T1000 (cell line): ENCODE data around the gene GAP43.

Source experiments
- DNase-seq: peaks from one replicate; lab custom pipeline; 2025; ENCODE audit warnings: mixed read lengths; lab: John Stamatoyannopoulos, UW

Gene GAP43

GRCh38 chr3:115627180-115628074 is 4.1 kb downstream of the GAP43 start:
- no peak for DNase-seq

GRCh38 chr3:115628075-115628412 is 4.7 kb downstream of the GAP43 start:
- DNase-seq = no peak

GRCh38 chr3:115630850-115631249 is 7.5 kb downstream of the GAP43 start:
- no peak for DNase-seq

- DNase-seq = no peak
Observed at GRCh38 chr3:115632026-115632425, 8.7 kb downstream of the GAP43 start.

GRCh38 chr3:115633467-115633866 is 10.2 kb downstream of the GAP43 start:
- DNase-seq = no peak

GRCh38 chr3:115634052-115634451 is 10.7 kb downstream of the GAP43 start:
- no peak for DNase-seq

GRCh38 chr3:115635406-115635805 is 12.1 kb downstream of the GAP43 start:
- DNase-seq = no peak

- no peak for DNase-seq
Observed at GRCh38 chr3:115638241-115638640, 14.9 kb downstream of the GAP43 start.

- no peak for DNase-seq
Observed at GRCh38 chr3:115638991-115639390, 15.7 kb downstream of the GAP43 start.

GRCh38 chr3:115644391-115644790 is 21.1 kb downstream of the GAP43 start:
- no peak for DNase-seq

- DNase-seq = no peak
Observed at GRCh38 chr3:115646027-115646690, 22.8 kb downstream of the GAP43 start.

- no peak for DNase-seq
Observed at GRCh38 chr3:115648559-115648958, 25.2 kb downstream of the GAP43 start.

GRCh38 chr3:115651087-115651486 is 27.8 kb downstream of the GAP43 start:
- DNase-seq = no peak

- DNase-seq = no peak
Observed at GRCh38 chr3:115651599-115651998, 28.3 kb downstream of the GAP43 start.

GRCh38 chr3:115652738-115653137 is 29.4 kb downstream of the GAP43 start:
- DNase-seq = no peak

- no peak for DNase-seq
Observed at GRCh38 chr3:115655761-115656282, 32.5 kb downstream of the GAP43 start.

- no peak for DNase-seq
Observed at GRCh38 chr3:115657168-115657567, 33.9 kb downstream of the GAP43 start.

GRCh38 chr3:115658032-115658336 is 34.7 kb downstream of the GAP43 start:
- no peak for DNase-seq

GRCh38 chr3:115658337-115659181 is 35.2 kb downstream of the GAP43 start:
- no peak for DNase-seq

- DNase-seq = no peak
Observed at GRCh38 chr3:115659253-115660220, 36.2 kb downstream of the GAP43 start.

GRCh38 chr3:115660646-115661337 is 37.5 kb downstream of the GAP43 start:
- DNase-seq = no peak
